ENCODE measurements around the gene SLC16A9.

The SLC16A9 gene

GRCh38 chr10:59670269-59670668 is 39.4 kb downstream of the SLC16A9 start:
- Histone ChIP-seq H3K4me1 (ENCODE audit: control insufficient read depth, insufficient read depth, low read length) (no peaks in the 10 kb centered on the region), H3K36me3 (ENCODE audit: control insufficient read depth in 2 of 2, insufficient read depth in 1 of 2, low read length in 2 of 2) (peaks cover 0 to 7% of the 10 kb centered on the region in 2 experiments; a peak in 1 of 3 replicates), H3K9me3 (ENCODE audit: control insufficient read depth, insufficient read depth, low read depth, low read length) (no peaks in the 10 kb centered on the region), H3K27ac (ENCODE audit: extremely low read depth, low read depth, low read length) (no peak overlapping the region), H3K4me3 (ENCODE audit: low read depth, low read length) (no peak overlapping the region)
- TF ChIP-seq GLIS1 (tag by site-specific recombination; IDR thresholded peaks at IDR 0.05) (no peak), ZBTB6 (tag by site-specific recombination; IDR thresholded peaks at IDR 0.05) (no peak), FEZF1 (tag by site-specific recombination; IDR thresholded peaks at IDR 0.05) (no peak), SCRT1 (tag by site-specific recombination; IDR thresholded peaks at IDR 0.05; ENCODE audit: borderline replicate concordance) (no peak), ZNF211 (tag by site-specific recombination; IDR thresholded peaks at IDR 0.05; ENCODE audit: low read depth) (no peak), KLF8 (tag by site-specific recombination; IDR thresholded peaks at IDR 0.05) (no peak), ZNF354C (tag by site-specific recombination; IDR thresholded peaks at IDR 0.05; ENCODE audit: borderline replicate concordance, low read depth) (no peak), ZNF610 (tag by site-specific recombination; IDR thresholded peaks at IDR 0.05; ENCODE audit: borderline replicate concordance) (no peak), ZNF239 (tag by site-specific recombination; IDR thresholded peaks at IDR 0.05) (no peak), TSHZ1 (tag by site-specific recombination; IDR thresholded peaks at IDR 0.05; ENCODE audit: borderline replicate concordance) (no peak), ZNF426 (tag by site-specific recombination; IDR thresholded peaks at IDR 0.05) (no peak), MYNN (tag by site-specific recombination; IDR thresholded peaks at IDR 0.05; ENCODE audit: borderline replicate concordance) (no peak), ZNF362 (tag by site-specific recombination; IDR thresholded peaks at IDR 0.05) (no peak), ZNF776 (tag by site-specific recombination; IDR thresholded peaks at IDR 0.05; ENCODE audit: borderline replicate concordance) (no peak), ZBTB21 (tag by site-specific recombination; IDR thresholded peaks at IDR 0.05) (no peak), ZNF580 (tag by site-specific recombination; IDR thresholded peaks at IDR 0.05) (no peak), ZNF292 (tag by site-specific recombination; IDR thresholded peaks at IDR 0.05; ENCODE audit: borderline replicate concordance, low read depth) (no peak)
- ChIA-PET CTCF (interaction anchor here (1.0 kb wide), 1 partner anchor 10 kb away, joined by 5 read pairs; no protein-coding TSS in a partner anchor), POLR2A (no interaction called here)

GRCh38 chr10:59668096-59668495 is 41.6 kb downstream of the SLC16A9 start:
- H3K9me3 ChIP-seq (ENCODE audit: control insufficient read depth, insufficient read depth, low read depth, low read length), result no peaks in the 10 kb centered on the region
- CTCF ChIA-PET, result no interaction called here
- no peak overlapping the region for H3K4me3 ChIP-seq (ENCODE audit: low read depth, low read length)
- H3K4me1 ChIP-seq (ENCODE audit: control insufficient read depth, insufficient read depth, low read length), result no peaks in the 10 kb centered on the region
- peaks cover 0 to 7% of the 10 kb centered on the region in 2 experiments; a peak in 1 of 3 replicates for H3K36me3 ChIP-seq (ENCODE audit: control insufficient read depth in 2 of 2, insufficient read depth in 1 of 2, low read length in 2 of 2)
- no peak overlapping the region for H3K27ac ChIP-seq (ENCODE audit: extremely low read depth, low read depth, low read length)
- POLR2A ChIA-PET, result no interaction called here
- TF ChIP-seq ZFP37 (tag by site-specific recombination; IDR thresholded peaks at IDR 0.05) (no peak), HOXD13 (CRISPR knock-in tag; IDR thresholded peaks at IDR 0.05; ENCODE audit: borderline replicate concordance) (no peak), RBAK (tag by site-specific recombination; IDR thresholded peaks at IDR 0.05) (no peak), ZNF391 (tag by site-specific recombination; IDR thresholded peaks at IDR 0.05; ENCODE audit: borderline replicate concordance, low read depth) (no peak), KLF8 (tag by site-specific recombination; IDR thresholded peaks at IDR 0.05) (no peak), ZNF560 (tag by site-specific recombination; IDR thresholded peaks at IDR 0.05; ENCODE audit: borderline replicate concordance) (no peak), KLF10 (tag by site-specific recombination; IDR thresholded peaks at IDR 0.05) (no peak), ZIC2 (tag by site-specific recombination; IDR thresholded peaks at IDR 0.05) (no peak), ZBTB26 (tag by site-specific recombination; optimal IDR thresholded peaks at IDR 0.05) (no peak), KLF1 (tag by site-specific recombination; IDR thresholded peaks at IDR 0.05) (no peak), ZFP3 (tag by site-specific recombination; IDR thresholded peaks at IDR 0.05; ENCODE audit: low read depth) (no peak), KLF16 (tag by site-specific recombination; IDR thresholded peaks at IDR 0.05) (no peak), ZNF580 (tag by site-specific recombination; IDR thresholded peaks at IDR 0.05) (no peak)
